IPS-15b (cell line): ENCODE results near the gene TEF.

Experiments used
- H3K27me3 ChIP-seq: one replicate; pipeline ENCODE4 v1.6.1; 2013; ENCODE audit warnings: low read length; ENCODE audit not compliant: control insufficient read depth, insufficient read depth
- H3K36me3 ChIP-seq: one replicate; pipeline ENCODE4 v1.6.1; 2013; ENCODE audit warnings: low read length; ENCODE audit not compliant: control insufficient read depth, insufficient read depth
- H3K4me1 ChIP-seq: one replicate; pipeline ENCODE4 v1.6.1; 2013; ENCODE audit warnings: mild to moderate bottlenecking, low read length; ENCODE audit not compliant: control insufficient read depth, insufficient read depth
- H3K4me3 ChIP-seq: one replicate; pipeline ENCODE4 v1.5.1; 2013; ENCODE audit warnings: low read depth, low read length
- H3K9ac ChIP-seq: one replicate; pipeline ENCODE4 v1.6.1; 2013; ENCODE audit warnings: low read depth, mild to moderate bottlenecking, low read length
- H3K9me3 ChIP-seq: one replicate; pipeline ENCODE4 v1.6.1; 2013; ENCODE audit warnings: mild to moderate bottlenecking, low read length; ENCODE audit not compliant: control insufficient read depth, insufficient read depth

TEF gene

DNA sequence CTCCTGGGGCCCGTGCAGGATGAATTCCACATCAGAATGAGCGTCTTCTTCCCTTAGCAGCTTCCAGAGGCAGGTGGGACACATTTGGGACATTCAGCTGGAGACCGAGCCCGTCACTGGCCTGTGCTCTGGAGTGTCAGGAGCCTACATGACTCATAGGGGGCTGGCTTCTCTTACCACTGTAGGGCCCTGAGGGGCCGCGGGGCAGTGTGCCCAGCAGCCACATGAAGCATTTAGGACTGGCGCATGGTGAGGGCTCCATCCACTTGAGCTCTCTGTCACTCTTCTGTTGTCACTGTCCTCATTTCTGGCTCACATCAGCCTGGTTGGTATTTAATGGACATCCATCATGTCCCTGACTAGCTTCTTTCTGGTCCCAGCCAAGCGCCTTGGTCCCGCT, 38.0 kb upstream of the TEF start:
- H3K9me3 ChIP-seq: no peaks in the 10 kb centered on the region
- H3K27me3 ChIP-seq: no peaks in the 10 kb centered on the region
- peaks cover 70% of the 10 kb centered on the region for H3K36me3 ChIP-seq
- H3K4me1 ChIP-seq: no peaks in the 10 kb centered on the region
- H3K4me3 ChIP-seq: no peak overlapping the region
- no peak overlapping the region for H3K9ac ChIP-seq

DNA sequence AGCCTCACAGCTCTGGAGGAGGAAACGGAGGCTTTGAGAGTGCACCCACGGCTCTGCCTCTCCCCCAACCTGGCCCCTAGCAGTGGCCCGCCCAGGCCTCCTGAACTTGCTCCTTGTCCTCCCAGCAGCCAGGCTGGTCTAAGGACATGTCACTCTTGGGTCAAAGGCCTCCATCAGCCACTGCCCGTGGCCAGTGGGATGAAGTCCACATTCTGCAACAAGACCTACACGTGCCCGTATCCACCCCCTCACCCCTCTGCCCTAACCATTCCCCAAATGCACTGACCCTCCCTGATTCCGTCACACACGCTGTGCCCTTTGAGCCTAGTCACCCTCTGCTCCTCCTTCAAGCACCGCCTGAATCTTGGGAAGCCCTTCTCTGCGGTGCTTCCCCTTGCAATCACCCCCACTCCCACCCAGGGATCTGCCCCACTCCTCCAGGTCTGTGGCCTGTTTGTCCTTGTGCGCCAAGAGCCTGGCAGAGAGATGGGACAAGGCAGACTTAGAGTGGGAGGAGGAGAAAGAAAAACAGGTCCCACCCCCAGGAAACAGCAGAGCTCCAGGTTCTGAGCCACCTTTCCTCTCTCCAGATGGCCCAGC, 37.5 kb upstream of the TEF start:
- peaks cover 70% of the 10 kb centered on the region for H3K36me3 ChIP-seq
- no peak overlapping the region for H3K9ac ChIP-seq

GRCh38 chr22:41345807-41346335, 35.9 kb upstream of the TEF start:
- Histone ChIP-seq H3K9me3 (no peaks in the 10 kb centered on the region), H3K36me3 (peaks cover 71% of the 10 kb centered on the region), H3K27me3 (no peaks in the 10 kb centered on the region), H3K4me1 (no peaks in the 10 kb centered on the region), H3K9ac (no peak overlapping the region), H3K4me3 (no peak overlapping the region)

More for the DNA sequence above, 37.5 kb upstream of the TEF start:
- Histone ChIP-seq H3K27me3 (no peaks in the 10 kb centered on the region), H3K4me1 (no peaks in the 10 kb centered on the region), H3K9me3 (no peaks in the 10 kb centered on the region), H3K4me3 (no peak overlapping the region)

DNA sequence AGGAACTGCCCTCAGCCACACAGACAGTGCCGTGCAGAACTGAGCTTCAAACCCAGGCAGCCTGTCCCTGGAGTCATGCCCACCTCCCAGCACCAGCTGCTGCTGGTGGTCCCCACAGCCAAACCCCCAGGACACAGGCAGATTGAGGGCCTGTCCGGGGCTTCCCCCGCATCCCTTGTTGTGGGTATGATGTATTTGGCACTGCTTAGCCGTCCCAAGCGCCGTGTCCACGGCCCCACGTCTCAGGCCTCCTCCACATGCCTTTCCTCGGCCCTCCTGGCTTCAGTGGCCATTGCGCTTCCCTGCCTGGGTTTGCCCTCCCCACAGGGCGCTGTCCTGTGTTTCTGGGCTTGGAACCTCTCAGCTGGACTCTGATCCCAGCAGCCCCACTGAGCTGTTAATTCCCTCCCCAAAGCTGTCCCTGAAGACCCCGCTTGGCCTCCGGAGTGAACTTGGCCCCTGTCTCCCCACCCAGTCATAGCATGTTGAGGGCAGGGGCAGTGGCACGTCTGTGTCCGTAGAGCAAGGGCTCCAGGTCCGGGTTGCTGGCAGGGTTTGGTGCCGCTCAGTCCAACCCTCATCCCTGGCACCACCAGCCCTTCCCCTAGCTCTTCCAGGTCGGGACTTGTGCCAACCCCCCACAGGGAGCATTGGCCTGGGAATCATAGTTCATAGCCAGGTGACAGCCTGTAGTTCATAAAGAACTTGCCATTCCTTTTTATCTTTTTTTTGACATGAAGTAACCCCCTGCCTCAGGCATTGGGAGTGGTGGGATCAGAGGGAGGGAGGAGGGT, 34.5 kb upstream of the TEF start:
- H3K27me3 ChIP-seq: no peaks in the 10 kb centered on the region
- no peaks in the 10 kb centered on the region for H3K9me3 ChIP-seq
- peaks cover 72% of the 10 kb centered on the region for H3K36me3 ChIP-seq
- no peak overlapping the region for H3K4me3 ChIP-seq
- no peak overlapping the region for H3K9ac ChIP-seq
- no peaks in the 10 kb centered on the region for H3K4me1 ChIP-seq

DNA sequence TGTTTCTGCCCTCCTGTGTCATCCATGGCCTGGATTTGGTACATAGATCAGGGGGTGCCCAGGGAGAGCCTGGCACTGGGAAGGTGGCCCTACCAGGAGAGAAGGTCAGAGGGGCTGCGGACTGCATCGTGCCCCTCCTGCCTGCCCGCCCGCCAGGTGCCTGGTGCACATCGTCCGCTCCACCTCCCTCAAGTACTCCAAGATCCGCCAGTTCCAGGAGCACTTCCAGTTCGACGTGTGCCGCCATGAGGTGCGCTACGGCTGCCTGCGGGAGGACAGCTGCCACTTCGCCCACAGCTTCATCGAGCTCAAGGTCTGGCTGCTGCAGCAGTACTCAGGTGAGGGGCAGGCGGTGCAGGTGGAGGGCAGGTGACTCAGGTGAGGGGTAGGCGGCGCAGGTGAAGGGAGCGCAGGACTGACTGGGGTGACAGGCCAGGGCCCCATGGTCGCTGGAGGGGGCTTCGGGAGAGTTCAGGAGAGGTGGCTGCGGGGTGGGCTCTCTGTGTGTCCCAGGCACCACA, 32.7 kb upstream of the TEF start:
- Histone ChIP-seq H3K9me3 (no peaks in the 10 kb centered on the region), H3K36me3 (peaks cover 74% of the 10 kb centered on the region), H3K9ac (no peak overlapping the region), H3K4me1 (no peaks in the 10 kb centered on the region), H3K27me3 (no peaks in the 10 kb centered on the region), H3K4me3 (no peak overlapping the region)

- Histone ChIP-seq H3K9me3 (no peaks in the 10 kb centered on the region), H3K9ac (no peak overlapping the region), H3K36me3 (peaks cover 73% of the 10 kb centered on the region), H3K4me1 (no peaks in the 10 kb centered on the region), H3K27me3 (no peaks in the 10 kb centered on the region), H3K4me3 (no peak overlapping the region)
Observed at GRCh38 chr22:41350087-41350486, 31.7 kb upstream of the TEF start.

- Histone ChIP-seq H3K9me3 (no peaks in the 10 kb centered on the region), H3K36me3 (peaks cover 76% of the 10 kb centered on the region), H3K9ac (no peak overlapping the region), H3K4me3 (no peak overlapping the region), H3K27me3 (no peaks in the 10 kb centered on the region), H3K4me1 (no peaks in the 10 kb centered on the region)
Observed at GRCh38 chr22:41351011-41351410, 30.7 kb upstream of the TEF start.

DNA sequence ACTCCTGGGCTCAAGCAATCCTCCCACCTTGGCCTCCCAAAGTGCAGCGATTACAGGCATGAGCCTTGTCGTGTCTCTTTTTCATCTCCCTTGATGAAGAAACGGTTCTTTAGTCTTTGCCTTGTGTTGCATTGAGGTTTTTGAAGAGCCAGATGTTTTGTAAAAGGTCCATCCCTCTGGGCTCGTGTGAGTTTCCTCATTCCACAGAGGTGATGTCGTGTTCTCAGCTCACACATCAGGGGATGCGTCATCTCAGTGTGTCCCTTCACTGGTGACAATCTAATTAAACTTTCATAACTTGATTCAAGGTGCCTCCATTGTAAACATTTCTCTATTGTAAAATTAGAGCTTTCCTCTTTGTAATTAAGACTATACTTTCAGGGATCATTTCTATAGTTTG, 29.7 kb upstream of the TEF start:
- no peak overlapping the region for H3K4me3 ChIP-seq
- H3K27me3 ChIP-seq: no peaks in the 10 kb centered on the region
- H3K9ac ChIP-seq: no peak overlapping the region
- H3K4me1 ChIP-seq: no peaks in the 10 kb centered on the region
- H3K36me3 ChIP-seq: peaks cover 80% of the 10 kb centered on the region
- H3K9me3 ChIP-seq: no peaks in the 10 kb centered on the region

DNA sequence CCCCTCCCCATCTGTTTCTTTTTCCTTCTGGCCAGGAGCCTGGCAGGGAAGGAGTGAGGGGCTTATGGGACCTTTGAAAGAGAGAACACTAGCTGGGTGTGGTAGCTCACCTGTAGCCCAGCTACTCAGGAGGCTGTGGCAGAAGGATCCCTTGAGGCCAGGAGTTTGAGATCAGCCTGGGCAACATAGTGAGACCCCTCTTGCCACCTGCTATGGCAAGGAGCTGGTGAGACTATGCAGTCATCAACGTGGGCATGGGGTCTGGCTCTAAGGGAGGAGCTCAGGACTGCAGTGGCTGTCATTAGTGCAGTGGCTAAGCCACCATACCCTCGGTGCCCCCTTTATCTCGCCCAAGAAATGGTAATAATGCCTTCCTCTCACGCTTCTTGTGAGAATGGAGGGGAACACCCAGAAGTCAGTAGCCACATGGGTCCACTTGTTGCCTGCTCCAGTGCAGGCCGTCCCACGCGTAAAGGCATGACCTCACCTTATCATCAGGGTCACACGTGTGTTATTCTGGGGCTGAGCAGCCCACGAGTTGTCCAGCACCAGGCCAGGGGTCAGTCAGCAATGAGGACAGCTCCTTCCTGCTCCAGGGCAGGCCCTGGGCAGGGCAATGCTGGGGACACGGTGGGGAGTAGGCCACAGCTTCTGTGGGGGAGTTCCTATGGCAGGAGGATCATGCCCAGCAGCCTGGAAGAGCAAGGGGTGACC, 27.7 kb upstream of the TEF start:
- Histone ChIP-seq H3K9me3 (no peaks in the 10 kb centered on the region), H3K4me3 (no peak overlapping the region), H3K27me3 (no peaks in the 10 kb centered on the region), H3K4me1 (no peaks in the 10 kb centered on the region), H3K36me3 (peaks cover 69% of the 10 kb centered on the region), H3K9ac (no peak overlapping the region)

GRCh38 chr22:41354979-41355378, 26.8 kb upstream of the TEF start:
- peaks cover 60% of the 10 kb centered on the region for H3K36me3 ChIP-seq

DNA sequence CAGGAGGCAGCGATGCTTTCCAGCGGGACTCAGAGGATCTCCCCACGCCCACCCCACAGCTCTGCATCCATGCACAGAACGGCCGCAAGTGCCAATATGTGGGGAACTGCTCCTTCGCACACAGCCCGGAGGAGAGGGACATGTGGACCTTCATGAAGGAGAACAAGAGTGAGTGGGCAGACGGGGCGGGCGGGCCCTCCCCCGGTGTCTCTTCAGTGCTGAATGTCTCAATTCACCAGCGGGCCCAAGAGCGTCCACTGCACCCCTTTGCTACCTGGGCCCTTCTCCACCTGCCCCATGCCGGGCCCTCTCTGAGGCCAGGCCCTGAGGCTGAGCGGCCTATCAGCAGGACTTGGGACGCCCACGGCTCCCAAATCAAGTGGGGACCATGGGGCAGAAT, 25.8 kb upstream of the TEF start:
- Histone ChIP-seq H3K4me1 (peaks cover 3% of the 10 kb centered on the region), H3K9ac (no peak overlapping the region), H3K9me3 (no peaks in the 10 kb centered on the region), H3K27me3 (no peaks in the 10 kb centered on the region), H3K36me3 (peaks cover 53% of the 10 kb centered on the region), H3K4me3 (no peak overlapping the region)

More at GRCh38 chr22:41354979-41355378, 26.8 kb upstream of the TEF start:
- H3K9ac ChIP-seq: no peak overlapping the region
- peaks cover 2% of the 10 kb centered on the region for H3K4me1 ChIP-seq
- H3K9me3 ChIP-seq: no peaks in the 10 kb centered on the region
- H3K27me3 ChIP-seq: no peaks in the 10 kb centered on the region
- no peak overlapping the region for H3K4me3 ChIP-seq
